NT2/D1 (cell line): ENCODE measurements around the gene TLL2.

Experiments
- SUZ12 ChIP-seq: IDR thresholded peaks from 2 replicates; pipeline ENCODE4 v1.6.1; 2011; ENCODE audit not compliant: insufficient read length, insufficient read depth; ENCODE audit errors: extremely low read depth
- ZNF274 ChIP-seq: IDR thresholded peaks from 2 replicates; pipeline ENCODE4 v1.6.1; 2011; ENCODE audit warnings: mild to moderate bottlenecking, low read depth, low read length

GRCh38 chr10:96505150-96506136 is 8.3 kb downstream of the TLL2 start:
- no peak for TF ChIP-seq ZNF274
- no peak for TF ChIP-seq SUZ12
